ENCODE results near the gene ARMC6. TPM values are rescaled to one million over a fixed set of nuclear protein-coding genes. Genes with fewer than 3 reads are reported as not detected.

ARMC6 gene
- total and polyA plus RNA-seq, 2 experiments from 2014 or later, result 26.4 to 30.8 TPM

DNA sequence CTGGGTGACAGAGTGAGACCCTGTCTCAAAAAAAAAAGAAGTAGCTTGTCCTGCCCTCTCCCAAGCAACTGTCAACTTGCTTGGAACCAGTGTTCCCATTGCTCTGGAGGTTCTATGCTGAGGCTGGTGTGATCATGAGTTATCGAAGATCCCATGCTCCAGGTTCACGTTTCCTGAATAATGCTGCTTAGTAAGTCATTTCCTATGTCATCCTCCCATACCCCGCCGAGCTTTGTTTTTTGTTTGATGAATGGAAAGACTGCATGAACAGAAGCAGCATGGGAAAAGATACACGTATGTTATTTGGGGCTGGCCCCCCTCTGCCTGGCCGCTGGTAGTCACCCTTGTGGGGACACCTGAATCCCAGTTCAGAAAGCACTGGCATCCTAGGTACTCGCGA is 41.7 kb downstream of the ARMC6 start:
- no peaks in the 10 kb centered on the region for H4K20me1 ChIP-seq (ENCODE audit: insufficient read depth, poor library complexity, severe bottlenecking)
- no peak overlapping the region for H2AFZ ChIP-seq
- 95% methylated on average over 8 of the region's 8 CpGs for WGBS (ENCODE audit: low lambda C conversion rate, missing lambda C conversion rate)
- no peaks in the 10 kb centered on the region for H3K27me3 ChIP-seq
- no peak for DNase-seq (ENCODE audit: low spot score)
- no peaks in the 10 kb centered on the region for H3K79me2 ChIP-seq
- H3K4me2 ChIP-seq, result no peak overlapping the region
- no peaks in the 10 kb centered on the region for H3K9me2 ChIP-seq (replicated peaks; ENCODE audit: insufficient read depth)
- no peaks in the 10 kb centered on the region for H3K36me3 ChIP-seq (replicated peaks; ENCODE audit: insufficient read depth, low read depth)
- H3K9me3 ChIP-seq (ENCODE audit: low read depth), result no peaks in the 10 kb centered on the region
- H3K4me1 ChIP-seq (ENCODE audit: insufficient read depth), result peaks cover 4% of the 10 kb centered on the region
- no peak overlapping the region for H3K27ac ChIP-seq
- H3K4me3 ChIP-seq, result no peak overlapping the region
- no peak for TF ChIP-seq EZH2 (IDR thresholded peaks at IDR 0.05; ENCODE audit: borderline replicate concordance)
- no peak for TF ChIP-seq EZH2phosphoT487 (IDR thresholded peaks at IDR 0.05; ENCODE audit: low read depth, severe bottlenecking, unreplicated experiment)
- TF ChIP-seq, protein P1, sequence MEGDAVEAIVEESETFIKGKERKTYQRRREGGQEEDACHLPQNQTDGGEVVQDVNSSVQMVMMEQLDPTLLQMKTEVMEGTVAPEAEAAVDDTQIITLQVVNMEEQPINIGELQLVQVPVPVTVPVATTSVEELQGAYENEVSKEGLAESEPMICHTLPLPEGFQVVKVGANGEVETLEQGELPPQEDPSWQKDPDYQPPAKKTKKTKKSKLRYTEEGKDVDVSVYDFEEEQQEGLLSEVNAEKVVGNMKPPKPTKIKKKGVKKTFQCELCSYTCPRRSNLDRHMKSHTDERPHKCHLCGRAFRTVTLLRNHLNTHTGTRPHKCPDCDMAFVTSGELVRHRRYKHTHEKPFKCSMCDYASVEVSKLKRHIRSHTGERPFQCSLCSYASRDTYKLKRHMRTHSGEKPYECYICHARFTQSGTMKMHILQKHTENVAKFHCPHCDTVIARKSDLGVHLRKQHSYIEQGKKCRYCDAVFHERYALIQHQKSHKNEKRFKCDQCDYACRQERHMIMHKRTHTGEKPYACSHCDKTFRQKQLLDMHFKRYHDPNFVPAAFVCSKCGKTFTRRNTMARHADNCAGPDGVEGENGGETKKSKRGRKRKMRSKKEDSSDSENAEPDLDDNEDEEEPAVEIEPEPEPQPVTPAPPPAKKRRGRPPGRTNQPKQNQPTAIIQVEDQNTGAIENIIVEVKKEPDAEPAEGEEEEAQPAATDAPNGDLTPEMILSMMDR (IDR thresholded peaks at IDR 0.05; ENCODE audit: poor library complexity), result no peak

DNA sequence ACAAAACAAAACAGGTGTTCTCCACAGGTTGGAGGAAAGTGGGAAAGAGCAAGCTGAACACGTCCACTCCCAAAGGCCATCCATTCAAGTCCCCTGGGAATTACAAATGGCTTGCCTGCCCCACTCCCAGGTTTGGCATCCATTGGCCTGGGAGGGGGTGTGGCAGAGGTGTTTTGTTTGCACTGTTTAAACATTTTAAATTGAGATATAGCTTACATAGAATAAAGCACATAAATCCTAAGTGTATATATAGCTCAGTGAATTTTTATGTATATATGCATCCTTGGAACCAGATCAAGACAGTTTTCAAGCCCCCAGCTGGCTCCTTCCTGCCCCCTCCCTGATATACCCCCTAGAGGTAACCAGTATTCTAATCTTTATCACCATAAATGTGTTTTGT is 43.1 kb downstream of the ARMC6 start:
- Histone ChIP-seq H3K27me3 (no peaks in the 10 kb centered on the region), H3K4me3 (no peak overlapping the region), H3K36me3 (replicated peaks; ENCODE audit: insufficient read depth, low read depth) (no peaks in the 10 kb centered on the region), H3K4me1 (ENCODE audit: insufficient read depth) (peaks cover 4% of the 10 kb centered on the region), H3K79me2 (no peaks in the 10 kb centered on the region), H3K27ac (no peak overlapping the region), H2AFZ (no peak overlapping the region), H4K20me1 (ENCODE audit: insufficient read depth, poor library complexity, severe bottlenecking) (no peaks in the 10 kb centered on the region), H3K9me3 (ENCODE audit: low read depth) (no peaks in the 10 kb centered on the region), H3K9me2 (replicated peaks; ENCODE audit: insufficient read depth) (no peaks in the 10 kb centered on the region), H3K4me2 (no peak overlapping the region)
- WGBS (ENCODE audit: low lambda C conversion rate, missing lambda C conversion rate), result 85% methylated on average over 1 of the region's 1 CpG
- TF ChIP-seq, protein P1 (IDR thresholded peaks at IDR 0.05; ENCODE audit: poor library complexity), result no peak
- no peak for TF ChIP-seq EZH2 (IDR thresholded peaks at IDR 0.05; ENCODE audit: borderline replicate concordance)
- TF ChIP-seq EZH2phosphoT487 (IDR thresholded peaks at IDR 0.05; ENCODE audit: low read depth, severe bottlenecking, unreplicated experiment), result no peak
- DNase-seq (ENCODE audit: low spot score), result no peak

DNA sequence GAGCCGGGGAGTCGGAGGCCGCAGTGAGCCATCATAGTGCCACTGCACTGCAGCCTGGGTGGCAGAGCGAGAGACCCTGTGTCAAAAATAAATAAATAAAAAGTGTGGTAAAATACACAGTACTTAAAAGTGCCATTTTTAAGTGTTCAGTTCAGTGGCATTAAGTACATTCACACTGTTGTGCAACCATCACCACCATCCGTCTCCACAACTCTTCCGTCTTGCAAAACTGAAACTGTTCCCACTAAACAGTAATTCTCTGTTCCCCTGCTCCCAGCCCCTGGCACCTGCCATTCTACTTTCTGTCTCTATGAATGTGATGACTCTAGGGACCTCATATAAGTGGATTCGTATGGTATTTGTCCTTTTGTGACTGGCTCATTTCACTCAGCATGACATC is 43.7 kb downstream of the ARMC6 start:
- DNase-seq (ENCODE audit: low spot score), result no peak
- no peak for TF ChIP-seq EZH2 (IDR thresholded peaks at IDR 0.05; ENCODE audit: borderline replicate concordance)
- TF ChIP-seq, protein P1 (IDR thresholded peaks at IDR 0.05; ENCODE audit: poor library complexity), result no peak
- no peak for TF ChIP-seq EZH2phosphoT487 (IDR thresholded peaks at IDR 0.05; ENCODE audit: low read depth, severe bottlenecking, unreplicated experiment)
- no peaks in the 10 kb centered on the region for H3K9me3 ChIP-seq (ENCODE audit: low read depth)
- no peaks in the 10 kb centered on the region for H4K20me1 ChIP-seq (ENCODE audit: insufficient read depth, poor library complexity, severe bottlenecking)
- no peak overlapping the region for H3K4me2 ChIP-seq
- peaks cover 4% of the 10 kb centered on the region for H3K4me1 ChIP-seq (ENCODE audit: insufficient read depth)
- no peaks in the 10 kb centered on the region for H3K79me2 ChIP-seq
- no peaks in the 10 kb centered on the region for H3K27me3 ChIP-seq
- H3K27ac ChIP-seq, result no peak overlapping the region
- no peak overlapping the region for H2AFZ ChIP-seq
- H3K4me3 ChIP-seq, result no peak overlapping the region
- 90% methylated on average over 7 of the region's 7 CpGs for WGBS (ENCODE audit: low lambda C conversion rate, missing lambda C conversion rate)
- H3K36me3 ChIP-seq (replicated peaks; ENCODE audit: insufficient read depth, low read depth), result no peaks in the 10 kb centered on the region
- no peaks in the 10 kb centered on the region for H3K9me2 ChIP-seq (replicated peaks; ENCODE audit: insufficient read depth)

DNA sequence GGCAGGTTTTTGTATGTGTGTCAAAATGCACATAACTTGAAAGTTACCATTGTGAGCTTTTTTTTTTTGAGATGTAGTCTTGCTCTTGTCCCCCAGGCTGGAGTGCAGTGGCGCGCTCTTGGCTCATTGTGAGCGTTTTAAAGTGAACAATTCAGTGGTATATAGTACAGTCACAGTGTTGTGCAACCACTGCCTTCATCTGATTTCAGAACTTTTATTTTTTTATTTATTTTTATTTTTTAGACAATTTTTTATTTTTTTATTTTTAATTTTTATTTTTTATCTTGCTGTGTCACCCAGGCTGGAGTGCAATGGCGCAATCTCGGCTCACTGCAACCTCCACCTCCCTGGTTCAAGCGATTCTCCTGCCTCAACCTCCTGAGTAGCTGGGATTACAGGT is 45.4 kb downstream of the ARMC6 start:
- H3K4me1 ChIP-seq (ENCODE audit: insufficient read depth), result peaks cover 4% of the 10 kb centered on the region
- H3K9me3 ChIP-seq (ENCODE audit: low read depth), result no peaks in the 10 kb centered on the region
- H2AFZ ChIP-seq, result no peak overlapping the region
- H3K4me2 ChIP-seq, result no peak overlapping the region
- H4K20me1 ChIP-seq (ENCODE audit: insufficient read depth, poor library complexity, severe bottlenecking), result no peaks in the 10 kb centered on the region
- no peak for DNase-seq (ENCODE audit: low spot score)
- no peak overlapping the region for H3K27ac ChIP-seq
- no peaks in the 10 kb centered on the region for H3K36me3 ChIP-seq (replicated peaks; ENCODE audit: insufficient read depth, low read depth)
- 98% methylated on average over 6 of the region's 6 CpGs for WGBS (ENCODE audit: low lambda C conversion rate, missing lambda C conversion rate)
- H3K27me3 ChIP-seq, result no peaks in the 10 kb centered on the region
- H3K79me2 ChIP-seq, result no peaks in the 10 kb centered on the region
- no peak for TF ChIP-seq EZH2phosphoT487 (IDR thresholded peaks at IDR 0.05; ENCODE audit: low read depth, severe bottlenecking, unreplicated experiment)
- TF ChIP-seq EZH2 (IDR thresholded peaks at IDR 0.05; ENCODE audit: borderline replicate concordance), result no peak
- TF ChIP-seq, protein P1 (IDR thresholded peaks at IDR 0.05; ENCODE audit: poor library complexity), result no peak
- no peak overlapping the region for H3K4me3 ChIP-seq
- H3K9me2 ChIP-seq (replicated peaks; ENCODE audit: insufficient read depth), result no peaks in the 10 kb centered on the region
